HEK293 (cell line): ENCODE measurements around the gene PBLD.
A peak's percentile ranks its signal among the peaks of the same experiment; 100 is the strongest.

Experiments used
- CTCF ChIA-PET: fragments of 350-600 bp; formaldehyde crosslinking; extraction: SDS; loops from one replicate; lab custom pipeline; 2021; ENCODE audit warnings: antibody characterized with exemption; lab: Yijun Ruan, JAX
- POLR2A ChIA-PET: fragments of 300-600 bp; formaldehyde crosslinking; extraction: SDS; loops from one replicate; lab custom pipeline; 2020; ENCODE audit warnings: antibody characterized with exemption, inconsistent platforms; lab: Yijun Ruan, JAX
- H3K27ac ChIP-seq: fragments of 200-500 bp; sonication (Bioruptor generic); 2 replicates; pipeline ENCODE4 v1.5.1; 2014; ENCODE audit warnings: low read depth, low read length, control low read depth, inconsistent platforms; ENCODE audit errors: extremely low read depth
- H3K36me3 ChIP-seq, 2 experiments: fragments of 200-500 bp in 1 of 2; sonication (Bioruptor generic) in 1 of 2; 1 replicate in 1 of 2; 2 replicates in 1 of 2; pipeline ENCODE4 v1.5.1; 2014 to 2017; ENCODE audit warnings: inconsistent platforms in 2 of 2, low read length in 2 of 2; ENCODE audit not compliant: control insufficient read depth in 2 of 2, insufficient read depth in 1 of 2
- H3K4me1 ChIP-seq: fragments of 200-500 bp; sonication (Bioruptor generic); 2 replicates; pipeline ENCODE4 v1.5.1; 2014; ENCODE audit warnings: mild to moderate bottlenecking, low read length, inconsistent platforms; ENCODE audit not compliant: control insufficient read depth, insufficient read depth
- H3K4me3 ChIP-seq: 2 replicates; pipeline ENCODE4 v1.5.1; 2011; ENCODE audit warnings: low read depth, mild to moderate bottlenecking, control low read depth, low read length, moderate library complexity
- H3K9me3 ChIP-seq: fragments of 200-500 bp; sonication (Bioruptor generic); 2 replicates; pipeline ENCODE4 v1.5.1; 2014; ENCODE audit warnings: low read depth, low read length, inconsistent platforms; ENCODE audit not compliant: control insufficient read depth, insufficient read depth
- EGR2 ChIP-seq: fragments of 450-650 bp; formaldehyde crosslinking; IDR thresholded peaks from 2 replicates; pipeline ENCODE4 v1.5.1; 2016; ENCODE audit warnings: low read depth, missing biosample characterization, missing genetic modification characterization
- IKZF3 ChIP-seq: fragments of 450-650 bp; IDR thresholded peaks from 2 replicates; pipeline ENCODE4 v1.5.0; 2018; ENCODE audit warnings: missing biosample characterization, mild to moderate bottlenecking, missing genetic modification characterization, moderate library complexity
- KLF9 ChIP-seq: fragments of 450-650 bp; formaldehyde crosslinking; IDR thresholded peaks from 2 replicates; pipeline ENCODE4 v1.5.1; 2016; ENCODE audit warnings: missing biosample characterization, missing genetic modification characterization, low read depth
- ZBTB7A ChIP-seq: fragments of 450-650 bp; formaldehyde crosslinking; IDR thresholded peaks from 2 replicates; pipeline ENCODE4 v1.5.1; 2016; ENCODE audit warnings: low read depth, missing biosample characterization, missing genetic modification characterization
- ZFP69B ChIP-seq: fragments of 450-650 bp; formaldehyde crosslinking; IDR thresholded peaks from 2 replicates; pipeline ENCODE4 v1.5.1; 2016; ENCODE audit warnings: missing biosample characterization, missing genetic modification characterization
- ZNF121 ChIP-seq: fragments of 450-650 bp; formaldehyde crosslinking; IDR thresholded peaks from 2 replicates; pipeline ENCODE4 v1.5.1; 2016; ENCODE audit warnings: missing biosample characterization, missing genetic modification characterization
- ZNF184 ChIP-seq: fragments of 450-650 bp; IDR thresholded peaks from 2 replicates; pipeline ENCODE4 v1.5.1; 2018; ENCODE audit warnings: missing biosample characterization, mild to moderate bottlenecking, missing genetic modification characterization
- ZNF335 ChIP-seq: fragments of 450-650 bp; formaldehyde crosslinking; conservative IDR thresholded peaks from 2 replicates; pipeline ENCODE4 v1.5.1; 2016; ENCODE audit warnings: missing biosample characterization, missing genetic modification characterization
- ZNF394 ChIP-seq: fragments of 450-650 bp; formaldehyde crosslinking; IDR thresholded peaks from 2 replicates; pipeline ENCODE4 v1.5.1; 2016; ENCODE audit warnings: missing biosample characterization, missing genetic modification characterization, mild to moderate bottlenecking, moderate library complexity, borderline replicate concordance
- ZNF433 ChIP-seq: fragments of 450-650 bp; formaldehyde crosslinking; IDR thresholded peaks from 2 replicates; pipeline ENCODE4 v1.5.1; 2016; ENCODE audit warnings: missing biosample characterization, missing genetic modification characterization, low read depth
- ZNF48 ChIP-seq: fragments of 450-650 bp; formaldehyde crosslinking; IDR thresholded peaks from 2 replicates; pipeline ENCODE4 v1.5.1; 2016; ENCODE audit warnings: missing biosample characterization, missing genetic modification characterization
- ZNF560 ChIP-seq: fragments of 450-650 bp; formaldehyde crosslinking; IDR thresholded peaks from 2 replicates; pipeline ENCODE4 v1.5.1; 2017; ENCODE audit warnings: missing biosample characterization, missing genetic modification characterization, borderline replicate concordance
- ZNF561 ChIP-seq: fragments of 450-650 bp; IDR thresholded peaks from 2 replicates; pipeline ENCODE4 v1.5.1; 2018; ENCODE audit warnings: missing biosample characterization, missing genetic modification characterization, borderline replicate concordance
- ZNF843 ChIP-seq: fragments of 450-650 bp; formaldehyde crosslinking; IDR thresholded peaks from 2 replicates; pipeline ENCODE4 v1.5.1; 2016; ENCODE audit warnings: missing biosample characterization, missing genetic modification characterization
- TF ChIP-seq, protein P1 (sequence below): fragments of 450-650 bp; formaldehyde crosslinking; conservative IDR thresholded peaks from 2 replicates; pipeline ENCODE4 v1.5.1; 2016; ENCODE audit warnings: low read depth, missing biosample characterization, missing genetic modification characterization
- TF ChIP-seq, protein P2 (sequence below): fragments of 450-650 bp; formaldehyde crosslinking; IDR thresholded peaks from 2 replicates; pipeline ENCODE4 v1.5.1; 2016; ENCODE audit warnings: missing biosample characterization, missing genetic modification characterization
- TF ChIP-seq, protein P3 (sequence below): fragments of 450-650 bp; formaldehyde crosslinking; IDR thresholded peaks from 2 replicates; pipeline ENCODE4 v1.5.1; 2016; ENCODE audit warnings: missing biosample characterization, missing genetic modification characterization
- TF ChIP-seq, protein P4 (sequence below): fragments of 450-650 bp; formaldehyde crosslinking; IDR thresholded peaks from 2 replicates; pipeline ENCODE4; 2016; ENCODE audit warnings: missing biosample characterization, missing genetic modification characterization

Gene PBLD

DNA sequence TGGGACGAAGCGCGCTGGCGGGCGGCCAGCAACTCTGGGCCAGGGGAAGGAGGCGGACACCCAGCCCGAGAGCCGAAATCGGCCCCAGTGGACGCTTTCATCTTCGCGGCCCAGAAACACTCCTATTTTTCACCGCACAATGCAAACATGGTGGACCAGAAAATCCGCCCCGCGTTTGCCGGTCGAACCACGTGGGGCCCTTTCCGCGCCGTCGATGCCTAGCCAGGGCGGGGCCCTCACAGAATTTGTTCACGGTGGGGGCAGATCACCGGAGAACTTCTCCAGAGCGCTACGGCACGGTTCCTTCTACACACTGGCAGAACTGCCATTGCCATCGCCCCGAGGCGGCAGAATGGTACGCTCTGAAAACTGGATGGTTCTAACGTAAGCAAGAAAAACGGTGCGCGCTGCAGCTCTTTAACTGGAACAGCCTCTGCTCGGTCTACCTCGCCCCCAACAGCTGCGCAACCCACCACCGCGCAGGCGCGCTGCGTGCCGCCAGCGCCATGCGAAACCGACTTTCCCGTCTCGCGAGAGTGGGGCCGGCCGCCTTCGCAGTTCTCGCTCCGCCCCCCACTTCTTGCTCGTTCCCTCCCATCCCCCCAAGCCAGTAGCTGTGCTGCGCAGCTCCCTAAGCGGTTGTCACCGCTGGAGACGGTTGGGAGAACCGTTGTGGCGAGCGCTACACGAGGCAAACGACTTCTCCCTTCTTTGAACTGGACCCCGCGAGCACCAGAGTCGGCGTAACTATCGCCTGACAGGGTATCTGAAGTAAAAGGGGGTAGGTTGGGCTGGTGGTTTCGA lies 1.1 kb downstream of the PBLD start, which contains the start of gene HNRNPH3 (continued):
- TF ChIP-seq, protein P1, sequence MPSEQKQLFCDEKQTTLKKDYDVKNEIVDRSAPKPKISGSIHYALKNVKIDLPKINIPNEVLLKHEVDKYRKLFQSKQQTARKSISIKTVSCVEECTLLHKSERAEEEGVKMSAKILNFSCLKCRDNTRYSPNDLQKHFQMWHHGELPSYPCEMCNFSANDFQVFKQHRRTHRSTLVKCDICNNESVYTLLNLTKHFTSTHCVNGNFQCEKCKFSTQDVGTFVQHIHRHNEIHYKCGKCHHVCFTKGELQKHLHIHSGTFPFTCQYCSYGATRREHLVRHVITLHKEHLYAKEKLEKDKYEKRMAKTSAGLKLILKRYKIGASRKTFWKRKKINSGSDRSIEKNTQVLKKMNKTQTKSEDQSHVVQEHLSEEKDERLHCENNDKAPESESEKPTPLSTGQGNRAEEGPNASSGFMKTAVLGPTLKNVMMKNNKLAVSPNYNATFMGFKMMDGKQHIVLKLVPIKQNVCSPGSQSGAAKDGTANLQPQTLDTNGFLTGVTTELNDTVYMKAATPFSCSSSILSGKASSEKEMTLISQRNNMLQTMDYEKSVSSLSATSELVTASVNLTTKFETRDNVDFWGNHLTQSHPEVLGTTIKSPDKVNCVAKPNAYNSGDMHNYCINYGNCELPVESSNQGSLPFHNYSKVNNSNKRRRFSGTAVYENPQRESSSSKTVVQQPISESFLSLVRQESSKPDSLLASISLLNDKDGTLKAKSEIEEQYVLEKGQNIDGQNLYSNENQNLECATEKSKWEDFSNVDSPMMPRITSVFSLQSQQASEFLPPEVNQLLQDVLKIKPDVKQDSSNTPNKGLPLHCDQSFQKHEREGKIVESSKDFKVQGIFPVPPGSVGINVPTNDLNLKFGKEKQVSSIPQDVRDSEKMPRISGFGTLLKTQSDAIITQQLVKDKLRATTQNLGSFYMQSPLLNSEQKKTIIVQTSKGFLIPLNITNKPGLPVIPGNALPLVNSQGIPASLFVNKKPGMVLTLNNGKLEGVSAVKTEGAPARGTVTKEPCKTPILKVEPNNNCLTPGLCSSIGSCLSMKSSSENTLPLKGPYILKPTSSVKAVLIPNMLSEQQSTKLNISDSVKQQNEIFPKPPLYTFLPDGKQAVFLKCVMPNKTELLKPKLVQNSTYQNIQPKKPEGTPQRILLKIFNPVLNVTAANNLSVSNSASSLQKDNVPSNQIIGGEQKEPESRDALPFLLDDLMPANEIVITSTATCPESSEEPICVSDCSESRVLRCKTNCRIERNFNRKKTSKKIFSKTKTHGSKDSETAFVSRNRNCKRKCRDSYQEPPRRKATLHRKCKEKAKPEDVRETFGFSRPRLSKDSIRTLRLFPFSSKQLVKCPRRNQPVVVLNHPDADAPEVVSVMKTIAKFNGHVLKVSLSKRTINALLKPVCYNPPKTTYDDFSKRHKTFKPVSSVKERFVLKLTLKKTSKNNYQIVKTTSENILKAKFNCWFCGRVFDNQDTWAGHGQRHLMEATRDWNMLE (tag by site-specific recombination) = no peak
- no peak for TF ChIP-seq ZNF560 (tag by site-specific recombination)
- 0 out of 2 replicates have a peak, but pooled peaks have one; percentile 4 for TF ChIP-seq ZNF561
- 0 out of 2 replicates have a peak, but pooled peaks have one; percentile 45 for TF ChIP-seq ZNF843 (tag by site-specific recombination)
- peak; percentile 38; the same call in 1 of the 2 replicates for TF ChIP-seq IKZF3 (tag by site-specific recombination)
- 0 out of 2 replicates have a peak, but pooled peaks have one; percentile 28 for TF ChIP-seq ZNF184 (tag by site-specific recombination)
- no peak for TF ChIP-seq ZNF48 (tag by site-specific recombination)
- 0 out of 2 replicates have a peak, but pooled peaks have one; percentile 71 for TF ChIP-seq ZFP69B
- peak; percentile 81; the same call in 1 of the 2 replicates for TF ChIP-seq KLF9 (tag by site-specific recombination)
- no peak for TF ChIP-seq ZBTB7A (tag by site-specific recombination)

DNA sequence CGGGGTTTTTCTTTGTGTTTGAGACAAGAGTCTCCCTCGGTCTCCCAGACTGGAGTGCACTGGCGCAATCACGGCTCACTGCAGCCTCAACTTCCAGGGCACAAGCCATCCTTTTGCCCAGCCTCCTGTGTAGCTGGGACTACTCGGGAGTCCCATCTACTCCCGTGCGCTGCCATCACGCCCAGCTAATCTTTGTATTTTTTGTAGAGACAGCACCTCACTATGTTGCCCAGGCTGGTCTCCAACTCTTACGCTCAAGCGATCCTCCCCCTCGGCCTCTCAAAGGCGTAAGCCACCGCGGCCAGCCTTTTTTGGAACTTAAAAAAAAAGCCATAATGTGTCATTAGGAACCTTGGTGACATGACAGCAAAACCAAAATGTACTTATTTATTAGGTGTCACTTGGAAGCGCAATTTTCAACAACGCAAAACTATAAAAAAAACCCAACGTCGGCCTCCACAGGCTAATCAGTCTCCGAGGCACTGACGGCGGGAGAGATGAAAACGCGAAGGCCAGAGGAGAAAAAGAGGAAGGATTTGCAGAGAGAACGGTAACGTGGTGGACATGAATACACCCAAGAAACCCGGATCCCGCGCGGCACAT lies 1.8 kb downstream of the PBLD start:
- H3K9me3 ChIP-seq = no peaks in the 10 kb centered on the region

More for the DNA sequence above, 1.8 kb downstream of the PBLD start:
- H3K27ac ChIP-seq = peak overlapping the region; percentile 97
- CTCF ChIA-PET = interaction anchor here (0.7 to 1.1 kb wide), 2 partner anchors 29 to 476 kb away, joined by 3 to 4 read pairs; no protein-coding TSS in a partner anchor
- TF ChIP-seq, protein P2, sequence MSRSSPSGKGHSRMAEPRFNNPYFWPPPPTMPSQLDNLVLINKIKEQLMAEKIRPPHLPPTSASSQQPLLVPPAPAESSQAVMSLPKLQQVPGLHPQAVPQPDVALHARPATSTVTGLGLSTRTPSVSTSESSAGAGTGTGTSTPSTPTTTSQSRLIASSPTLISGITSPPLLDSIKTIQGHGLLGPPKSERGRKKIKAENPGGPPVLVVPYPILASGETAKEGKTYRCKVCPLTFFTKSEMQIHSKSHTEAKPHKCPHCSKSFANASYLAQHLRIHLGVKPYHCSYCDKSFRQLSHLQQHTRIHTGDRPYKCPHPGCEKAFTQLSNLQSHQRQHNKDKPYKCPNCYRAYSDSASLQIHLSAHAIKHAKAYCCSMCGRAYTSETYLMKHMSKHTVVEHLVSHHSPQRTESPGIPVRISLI (tag by site-specific recombination) = 0 out of 2 replicates have a peak, but pooled peaks have one; percentile 50
- 0 out of 2 replicates have a peak, but pooled peaks have one; percentile 3 for TF ChIP-seq ZNF433
- no peak for TF ChIP-seq ZNF335 (tag by site-specific recombination)
- peak; percentile 21; the same call in 1 of the 2 replicates for TF ChIP-seq ZNF394 (tag by site-specific recombination)
- TF ChIP-seq, protein P3, sequence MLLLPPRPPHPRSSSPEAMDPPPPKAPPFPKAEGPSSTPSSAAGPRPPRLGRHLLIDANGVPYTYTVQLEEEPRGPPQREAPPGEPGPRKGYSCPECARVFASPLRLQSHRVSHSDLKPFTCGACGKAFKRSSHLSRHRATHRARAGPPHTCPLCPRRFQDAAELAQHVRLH (tag by site-specific recombination) = no peak
- TF ChIP-seq, protein P4, sequence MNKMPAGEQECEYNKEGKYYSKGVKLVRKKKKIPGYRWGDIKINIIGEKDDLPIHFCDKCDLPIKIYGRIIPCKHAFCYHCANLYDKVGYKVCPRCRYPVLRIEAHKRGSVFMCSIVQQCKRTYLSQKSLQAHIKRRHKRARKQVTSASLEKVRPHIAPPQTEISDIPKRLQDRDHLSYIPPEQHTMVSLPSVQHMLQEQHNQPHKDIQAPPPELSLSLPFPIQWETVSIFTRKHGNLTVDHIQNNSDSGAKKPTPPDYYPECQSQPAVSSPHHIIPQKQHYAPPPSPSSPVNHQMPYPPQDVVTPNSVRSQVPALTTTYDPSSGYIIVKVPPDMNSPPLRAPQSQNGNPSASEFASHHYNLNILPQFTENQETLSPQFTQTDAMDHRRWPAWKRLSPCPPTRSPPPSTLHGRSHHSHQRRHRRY (tag by site-specific recombination) = no peak
- TF ChIP-seq ZNF121 (tag by site-specific recombination) = 0 out of 2 replicates have a peak, but pooled peaks have one; percentile 21
- no peak for TF ChIP-seq EGR2 (tag by site-specific recombination)
- TF ChIP-seq, all 188 proteins: peak for 4
- POLR2A ChIA-PET = interaction anchor here (0.7 to 1.2 kb wide), 7 partner anchors 9 to 496 kb away, joined by 3 to 11 read pairs (median 5); partner anchors contain the start of genes ATOH7, SIRT1 and STOX1
- peak overlapping the region; percentile 89 for H3K4me3 ChIP-seq
- H3K36me3 ChIP-seq = peaks cover 0 to 8% of the 10 kb centered on the region in 2 experiments; a peak in 2 of 3 replicates
- peaks cover 6% of the 10 kb centered on the region for H3K4me1 ChIP-seq
